Activated naive CD8-positive, alpha-beta T cell treated with anti-CD3 and anti-CD28 coated beads, Interleukin-2, amount 50 U/mL, for 16 hours (primary cell): Measurements from ENCODE around the gene IMPDH2.
A peak's percentile ranks its signal among the peaks of the same experiment; 100 is the strongest.

Experiments
- DNase-seq: peaks from one replicate; pipeline ENCODE4 v3.0.0-alpha.2; 2020; ENCODE audit warnings: low read depth, low spot score

IMPDH2 gene

DNA sequence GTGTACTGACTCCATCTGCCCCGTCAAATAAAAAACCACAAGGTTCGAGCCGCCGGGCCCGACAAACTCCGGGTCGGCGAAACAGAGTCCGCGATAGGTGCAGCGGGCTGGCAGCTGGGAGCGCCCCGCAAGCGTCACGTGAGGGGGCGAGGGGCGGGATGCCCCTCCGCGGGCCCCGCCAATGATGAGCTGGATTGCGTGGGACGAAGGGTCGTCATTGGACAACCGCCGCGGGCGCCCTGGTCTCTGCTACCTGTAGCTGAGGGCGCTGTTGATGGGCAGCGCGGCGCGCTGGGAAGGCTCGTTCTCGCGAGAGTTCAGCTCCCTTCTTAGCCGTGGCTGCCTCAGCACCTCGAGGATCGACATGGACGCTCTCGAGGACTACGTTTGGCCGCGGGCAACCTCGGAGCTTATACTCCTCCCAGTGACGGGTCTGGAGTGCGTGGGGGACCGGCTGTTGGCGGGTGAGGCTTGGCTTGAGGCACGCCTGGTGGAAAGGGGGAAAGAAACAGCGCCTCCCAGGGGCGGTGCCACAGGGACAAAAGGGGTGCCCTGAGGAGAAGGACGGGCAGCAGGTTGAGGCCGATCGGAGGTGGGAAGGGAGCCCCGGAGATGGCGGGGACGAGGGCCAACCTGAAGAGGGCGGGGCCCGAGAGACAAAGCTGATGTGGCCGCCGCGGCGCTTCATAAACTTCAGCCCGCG, 22.0 kb downstream of the IMPDH2 start, which contains the start of gene WDR6:
Gene WDR6, plus strand, starts transcription at position 324 of the 703 bp plus-strand sequence. Its CDS starts 41 bp downstream, at position 365.
- peak; percentile 93 for DNase-seq

DNA sequence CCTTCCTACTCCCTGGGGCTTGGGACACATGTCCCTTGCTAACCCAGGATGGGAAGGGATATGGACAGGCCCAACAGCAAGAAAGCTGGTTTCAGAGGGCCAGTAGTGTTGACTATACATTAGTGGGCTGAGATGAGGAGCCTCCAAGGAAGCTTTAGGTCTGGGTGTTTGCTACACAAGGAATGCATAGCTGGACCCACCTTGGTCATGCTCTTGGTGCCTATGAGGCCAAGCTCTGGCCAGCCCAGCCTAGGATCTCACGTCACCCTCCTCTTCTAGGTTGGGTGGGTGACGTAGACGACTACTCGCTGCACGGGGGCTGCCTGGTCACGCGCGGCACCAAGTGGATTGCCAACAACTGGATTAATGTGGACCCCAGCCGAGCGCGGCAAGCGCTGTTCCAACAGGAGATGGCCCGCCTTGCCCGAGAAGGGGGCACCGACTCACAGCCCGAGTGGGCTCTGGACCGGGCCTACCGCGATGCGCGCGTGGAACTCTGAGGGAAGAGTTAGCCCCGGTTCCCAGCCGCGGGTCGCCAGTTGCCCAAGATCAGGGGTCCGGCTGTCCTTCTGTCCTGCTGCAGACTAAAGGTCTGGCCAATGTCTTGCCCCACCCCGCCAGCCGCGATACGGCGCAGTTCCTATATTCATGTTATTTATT, 22.7 kb downstream of the IMPDH2 start:
- no peak for DNase-seq

- no peak for DNase-seq
These were observed 23.2 kb downstream of the IMPDH2 start for GRCh38 chr3:49005998-49006397.

DNA sequence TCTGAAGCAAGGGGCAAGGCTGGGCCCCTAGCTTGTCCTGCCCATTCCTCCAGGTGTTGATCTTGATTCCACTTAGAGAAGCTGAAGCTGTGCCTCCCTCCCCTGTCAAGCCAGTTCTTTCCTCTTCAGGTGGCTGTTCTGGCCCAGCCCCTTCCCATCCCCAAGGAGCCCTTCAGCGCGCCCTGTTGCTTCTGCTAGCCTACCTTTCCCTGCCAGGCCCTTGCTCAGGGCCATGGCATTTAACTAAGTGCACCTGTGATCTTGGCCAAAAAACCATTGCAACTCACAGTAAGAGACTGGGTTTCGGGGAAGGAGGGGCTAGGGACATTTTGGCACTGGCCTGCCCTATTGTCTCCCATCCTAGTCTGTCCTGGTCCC, 23.9 kb downstream of the IMPDH2 start:
- DNase-seq, result no peak

DNA sequence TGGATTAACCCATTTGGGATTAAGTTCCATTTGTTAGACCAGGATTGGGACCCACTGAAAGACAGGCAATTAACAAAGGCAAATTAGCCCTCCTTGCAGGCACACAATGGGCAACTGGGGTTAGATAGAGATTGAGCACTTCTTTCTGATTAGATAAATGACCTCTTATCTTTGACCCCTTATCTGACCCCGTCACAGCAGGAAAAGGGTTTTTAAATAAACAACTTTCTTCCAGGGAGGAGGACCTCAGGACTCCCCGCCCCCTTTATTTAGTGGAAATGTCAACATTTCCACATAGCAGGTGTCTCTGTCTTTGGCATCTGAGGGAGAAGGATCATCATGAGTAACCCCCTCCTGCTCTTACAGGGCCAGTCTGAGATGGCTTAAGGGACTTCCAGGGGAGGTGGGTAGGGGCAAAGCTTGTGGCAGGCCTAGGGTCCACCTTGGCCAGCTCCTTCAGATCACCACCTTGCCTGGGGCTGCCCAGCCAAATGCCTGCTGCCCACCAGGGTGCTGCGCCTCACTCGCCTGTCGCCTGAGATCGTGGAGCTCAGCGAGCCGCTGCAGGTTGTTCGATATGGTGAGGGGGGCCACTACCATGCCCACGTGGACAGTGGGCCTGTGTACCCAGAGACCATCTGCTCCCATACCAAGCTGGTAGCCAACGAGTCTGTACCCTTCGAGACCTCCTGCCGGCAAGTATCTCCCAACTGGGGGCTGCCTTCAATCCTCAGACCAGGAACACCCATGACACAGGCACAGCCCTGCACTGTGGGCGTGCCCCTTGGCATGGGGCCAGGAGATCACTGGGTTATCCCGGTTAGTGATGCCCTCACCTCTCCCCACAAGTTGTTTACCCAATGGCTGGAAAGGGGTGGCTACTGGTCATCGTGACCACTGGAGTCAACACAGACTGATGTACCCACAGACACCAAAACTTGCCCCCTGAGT, 24.6 kb downstream of the IMPDH2 start:
- no peak for DNase-seq

DNA sequence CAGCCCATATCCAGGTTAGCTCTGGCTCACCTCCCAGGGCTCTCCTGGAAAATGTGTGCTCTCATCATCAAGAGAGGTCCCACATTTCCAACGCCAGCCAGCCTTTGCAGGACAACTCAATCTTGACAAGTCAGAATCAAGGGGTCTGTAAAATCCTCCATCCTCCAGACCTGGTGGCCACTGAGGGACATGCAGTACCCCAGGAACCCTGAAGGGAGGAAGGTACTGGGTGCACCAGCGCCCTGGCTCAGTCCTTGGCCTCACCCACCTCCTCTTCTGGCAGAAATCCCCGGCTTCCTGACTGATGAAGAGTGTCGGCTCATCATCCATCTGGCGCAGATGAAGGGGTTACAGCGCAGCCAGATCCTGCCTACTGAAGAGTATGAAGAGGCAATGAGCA, 28.0 kb downstream of the IMPDH2 start:
- no peak for DNase-seq

- DNase-seq, result no peak
These were observed 29.9 kb downstream of the IMPDH2 start for GRCh38 chr3:48999085-48999858.

- no peak for DNase-seq
These were observed 31.2 kb downstream of the IMPDH2 start for GRCh38 chr3:48997714-48998637.

DNA sequence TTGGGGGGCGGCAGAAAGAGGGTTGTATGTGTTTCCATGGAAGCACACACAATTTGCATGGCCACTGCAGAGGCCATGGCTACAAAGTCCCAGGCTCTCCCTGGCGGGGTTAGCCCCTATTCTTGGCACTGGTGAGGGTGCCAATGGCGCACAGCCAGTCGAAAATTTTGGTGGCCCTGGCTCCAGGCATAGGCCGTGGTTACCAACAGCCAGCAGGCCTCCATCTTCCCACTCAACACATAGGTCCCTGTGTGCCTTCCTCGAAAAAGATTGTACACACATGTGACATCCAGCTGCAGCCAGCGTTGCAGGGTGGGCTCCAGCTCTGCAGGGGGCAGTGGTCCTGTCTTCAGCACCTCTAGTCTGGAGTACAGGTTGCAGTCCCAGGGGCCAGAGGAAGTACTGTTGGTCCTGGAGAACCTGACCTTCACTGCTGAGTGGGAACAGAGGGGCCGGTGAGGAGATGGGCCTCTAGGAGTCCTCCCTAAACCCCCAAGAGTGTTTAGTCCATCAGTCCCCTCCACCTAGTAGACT, 32.0 kb downstream of the IMPDH2 start:
- no peak for DNase-seq

DNA sequence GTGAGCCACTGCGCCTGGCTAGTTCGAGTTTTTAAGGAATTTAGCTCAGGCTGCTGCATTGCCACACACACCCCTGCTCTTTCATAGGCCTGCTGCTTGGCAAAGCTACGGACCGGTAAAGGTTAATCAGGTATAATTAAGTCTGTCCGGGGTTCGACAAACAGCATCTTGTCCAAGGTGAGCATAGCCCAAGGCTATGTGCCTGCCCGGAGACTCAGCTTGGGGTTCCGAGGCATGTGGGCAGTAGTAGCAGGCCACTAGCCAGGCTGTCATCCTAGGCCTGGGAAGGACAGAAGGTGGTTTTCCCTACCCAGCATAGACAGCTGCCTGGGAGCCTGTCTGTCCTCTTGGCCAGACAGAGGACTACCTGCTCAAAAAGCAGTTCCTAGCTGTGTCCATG, 32.6 kb downstream of the IMPDH2 start:
- DNase-seq, result no peak

DNA sequence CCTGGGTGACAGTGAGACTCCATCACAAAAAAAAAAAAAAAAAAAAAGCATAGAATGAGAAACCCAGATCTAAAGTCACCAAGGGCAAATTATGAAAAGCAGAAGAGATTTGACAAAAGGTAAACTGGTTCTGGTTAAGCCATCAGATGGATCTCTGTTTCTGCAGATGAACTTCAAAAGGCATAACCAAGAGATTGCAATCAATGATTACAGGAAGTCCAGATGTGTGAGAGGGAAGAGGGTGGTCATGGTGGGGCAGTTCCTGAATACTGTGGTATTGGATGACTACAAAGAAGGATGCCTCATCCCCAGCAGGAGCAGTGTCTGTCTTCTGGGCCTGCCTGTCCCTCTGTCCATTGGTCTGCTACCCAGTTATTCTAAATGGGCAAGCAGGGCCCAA, 35.4 kb downstream of the IMPDH2 start:
- DNase-seq, result no peak

DNA sequence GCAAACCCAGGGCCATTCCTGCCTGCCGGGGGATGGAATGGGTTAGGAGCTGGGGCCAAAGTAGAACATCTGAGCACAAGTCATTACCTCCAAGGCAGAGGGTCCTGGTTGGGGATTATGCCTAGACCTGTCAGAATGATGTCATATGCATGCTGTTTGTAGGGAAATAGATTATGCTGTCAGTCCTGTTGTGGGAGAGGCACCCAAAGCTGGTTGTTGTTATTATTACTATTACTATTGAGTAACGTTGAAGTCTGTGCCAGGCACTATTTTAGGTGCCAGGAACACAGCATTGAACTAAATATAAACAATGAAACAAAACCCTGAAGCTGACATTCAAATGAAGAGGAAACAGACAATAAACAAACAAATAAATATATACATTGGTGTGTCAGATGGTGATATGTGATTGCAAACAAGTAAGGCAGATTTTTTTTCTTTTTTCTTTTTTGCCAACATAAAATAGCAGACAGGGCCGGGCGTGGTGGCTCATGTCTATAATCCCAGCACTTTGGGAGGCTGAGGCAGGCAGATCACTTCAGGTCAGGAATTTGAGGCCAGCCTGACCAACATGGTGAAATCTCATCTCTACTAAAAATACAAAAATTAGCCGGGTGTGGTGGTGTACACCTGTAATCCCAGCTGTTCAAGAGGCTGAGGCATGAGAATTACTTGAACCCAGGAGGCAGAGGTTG, 37.2 kb downstream of the IMPDH2 start:
- no peak for DNase-seq

DNA sequence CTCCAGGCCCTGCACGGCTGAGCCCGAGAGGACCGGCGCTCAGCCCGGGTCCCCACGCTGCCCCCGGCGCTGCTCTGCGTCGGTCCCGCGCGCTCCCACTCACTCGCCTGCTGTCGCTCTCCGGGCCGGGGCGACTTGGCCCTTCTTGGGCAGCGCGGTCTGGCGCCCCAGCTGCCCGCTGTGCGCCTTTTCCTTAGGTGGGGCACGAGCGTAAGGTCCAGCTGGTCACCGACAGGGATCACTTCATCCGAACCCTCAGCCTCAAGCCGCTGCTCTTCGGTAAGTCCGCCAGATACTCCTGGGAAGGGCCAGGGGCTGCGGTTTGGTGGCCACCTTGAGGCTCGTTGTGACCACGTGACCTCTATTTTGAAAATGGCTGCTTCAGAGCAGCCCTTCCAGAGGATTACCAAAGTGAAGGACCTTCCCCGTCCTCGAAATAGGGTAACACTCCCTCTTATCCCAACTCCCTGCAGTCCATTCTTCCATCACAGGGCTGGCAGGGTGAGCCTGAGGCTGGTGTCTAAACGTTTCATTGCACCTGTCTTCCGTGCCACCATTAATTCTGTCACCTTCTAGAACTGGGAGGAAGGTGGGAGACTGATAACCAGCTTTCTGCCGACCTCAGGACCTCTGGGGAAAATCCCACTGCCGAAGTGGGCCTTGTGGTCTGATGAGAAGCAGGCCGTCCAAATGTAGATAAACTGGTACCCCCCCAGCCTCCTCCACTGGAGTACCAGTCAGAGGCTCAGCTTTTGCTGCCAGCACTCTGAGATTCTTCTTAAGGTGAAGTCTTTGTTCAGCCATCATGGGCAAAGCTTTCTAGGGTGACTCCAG, 38.3 kb downstream of the IMPDH2 start:
- no peak for DNase-seq

DNA sequence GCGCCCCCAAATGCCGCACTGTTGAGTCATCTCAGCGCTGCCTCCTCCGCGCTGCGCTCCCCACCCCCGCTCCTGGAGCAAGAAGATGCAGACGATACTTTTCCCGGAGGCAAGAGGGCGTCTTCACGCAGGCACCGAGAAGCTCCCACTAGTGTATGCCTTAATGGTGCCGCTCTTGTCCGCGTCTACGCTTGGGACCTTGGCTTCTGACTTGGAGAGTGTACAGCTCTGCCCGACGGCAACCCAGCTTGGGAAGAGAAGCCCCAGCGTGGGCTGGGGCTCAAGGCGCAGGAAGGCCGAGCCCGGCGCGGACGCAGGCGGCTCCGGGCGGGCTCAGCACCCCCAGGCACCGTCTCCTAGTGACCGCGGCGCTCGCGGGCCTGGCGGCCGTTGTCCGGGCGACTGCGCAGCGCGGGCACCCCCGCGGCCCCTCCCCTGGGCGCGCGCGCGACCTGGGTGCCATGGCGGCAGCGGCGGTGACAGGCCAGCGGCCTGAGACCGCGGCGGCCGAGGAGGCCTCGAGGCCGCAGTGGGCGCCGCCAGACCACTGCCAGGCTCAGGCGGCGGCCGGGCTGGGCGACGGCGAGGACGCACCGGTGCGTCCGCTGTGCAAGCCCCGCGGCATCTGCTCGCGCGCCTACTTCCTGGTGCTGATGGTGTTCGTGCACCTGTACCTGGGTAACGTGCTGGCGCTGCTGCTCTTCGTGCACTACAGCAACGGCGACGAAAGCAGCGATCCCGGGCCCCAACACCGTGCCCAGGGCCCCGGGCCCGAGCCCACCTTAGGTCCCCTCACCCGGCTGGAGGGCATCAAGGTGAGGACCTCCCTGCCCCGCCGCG, 39.2 kb downstream of the IMPDH2 start, which contains the start of gene P4HTM:
Gene P4HTM, plus strand, starts transcription at position 446 of the 840 bp plus-strand sequence. Its CDS starts 16 bp downstream, at position 462.
- DNase-seq, result peak; percentile 62

GRCh38 chr3:48989126-48989795, 39.9 kb downstream of the IMPDH2 start:
- no peak for DNase-seq

DNA sequence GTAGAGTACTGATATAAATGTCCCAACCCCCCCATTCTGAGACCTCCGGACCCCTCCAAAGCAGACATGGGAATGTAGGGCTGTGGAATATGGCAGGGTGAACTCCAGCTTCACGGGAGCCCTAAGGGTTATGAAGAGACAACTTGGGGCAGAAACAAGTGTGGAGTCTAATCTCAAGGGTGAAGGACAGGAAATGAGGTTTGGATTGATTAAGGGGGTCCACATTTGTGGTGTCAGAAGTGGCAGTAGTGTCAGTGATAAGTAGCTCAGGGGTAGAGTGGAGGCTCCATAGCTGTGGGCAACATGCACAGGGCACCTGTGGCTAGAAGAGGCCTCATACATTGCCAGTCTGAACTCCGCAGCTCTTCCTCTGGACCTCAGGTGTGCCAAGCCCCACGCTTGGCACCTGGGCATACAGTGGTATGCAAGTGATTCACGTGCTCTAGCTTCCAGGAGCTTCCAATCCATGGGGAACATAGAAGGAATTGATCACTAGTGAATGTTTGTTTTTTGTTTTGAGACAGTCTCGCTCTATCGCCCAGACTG, 43.3 kb downstream of the IMPDH2 start:
- DNase-seq, result no peak

DNA sequence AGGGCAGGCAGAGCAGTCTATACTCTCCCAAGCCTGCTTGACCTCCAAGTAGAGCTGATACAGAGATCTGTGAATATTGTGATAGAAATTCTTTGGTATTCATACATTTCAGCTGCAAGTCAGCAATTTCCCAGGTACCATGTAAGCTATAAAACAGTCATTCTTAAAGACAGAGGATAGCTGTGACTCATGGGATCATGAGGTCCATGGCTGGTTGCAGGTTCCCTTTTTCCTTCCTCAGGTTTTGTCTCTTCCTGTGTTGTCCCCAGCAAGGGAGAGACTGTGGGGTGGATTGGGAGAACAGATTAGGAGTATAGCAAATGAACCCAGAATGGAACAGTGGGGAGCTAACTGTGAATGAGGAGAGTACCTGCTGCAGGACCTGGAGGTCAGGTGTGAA, 44.5 kb downstream of the IMPDH2 start:
- no peak for DNase-seq
